HG02973 (cell line): ENCODE data around the gene GNLY.

Experiments used
- ATAC-seq: cut with Tn5 transposase; IDR thresholded peaks from one replicate; pipeline ENCODE4 v1.9.1; 2021; ENCODE audit warnings: moderate library complexity; ENCODE audit not compliant: unreplicated experiment

Gene GNLY

GRCh38 chr2:85681776-85682175 is 12.4 kb upstream of the GNLY start:
- no peak for ATAC-seq

- ATAC-seq = no peak
Observed at GRCh38 chr2:85682378-85682777, 11.8 kb upstream of the GNLY start.

GRCh38 chr2:85684380-85684779 is 9.8 kb upstream of the GNLY start:
- no peak for ATAC-seq

- ATAC-seq = no peak
Observed at GRCh38 chr2:85684806-85685205, 9.4 kb upstream of the GNLY start.

- no peak for ATAC-seq
Observed at GRCh38 chr2:85690932-85691331, 3.2 kb upstream of the GNLY start.

- ATAC-seq = no peak
Observed at GRCh38 chr2:85692039-85692645, 2.0 kb upstream of the GNLY start.

- no peak for ATAC-seq
Observed at GRCh38 chr2:85695121-85695520, 963 bp downstream of the GNLY start.

- ATAC-seq = no peak
Observed at GRCh38 chr2:85695691-85696668, 1.8 kb downstream of the GNLY start.

GRCh38 chr2:85697096-85697495 is 2.9 kb downstream of the GNLY start:
- no peak for ATAC-seq

- ATAC-seq = no peak
Observed at GRCh38 chr2:85697716-85698115, 3.6 kb downstream of the GNLY start.

GRCh38 chr2:85698184-85698879 is 4.2 kb downstream of the GNLY start:
- no peak for ATAC-seq

GRCh38 chr2:85698880-85699254 is 4.7 kb downstream of the GNLY start:
- no peak for ATAC-seq

- no peak for ATAC-seq
Observed at GRCh38 chr2:85699325-85699724, 5.2 kb downstream of the GNLY start.

- ATAC-seq = no peak
Observed at GRCh38 chr2:85702172-85702571, 8.0 kb downstream of the GNLY start.

- no peak for ATAC-seq
Observed at GRCh38 chr2:85702800-85703199, 8.6 kb downstream of the GNLY start.

GRCh38 chr2:85703329-85703728 is 9.2 kb downstream of the GNLY start:
- ATAC-seq = no peak

GRCh38 chr2:85704038-85704437 is 9.9 kb downstream of the GNLY start:
- no peak for ATAC-seq

- ATAC-seq = peak; percentile 60
Observed at GRCh38 chr2:85704800-85705679, 10.9 kb downstream of the GNLY start.

- no peak for ATAC-seq
Observed at GRCh38 chr2:85705680-85706039, 11.5 kb downstream of the GNLY start.

- ATAC-seq = no peak
Observed at GRCh38 chr2:85706063-85706462, 11.9 kb downstream of the GNLY start.
